ENCODE measurements around the gene LMLN. TPM values are rescaled to one million over a fixed set of nuclear protein-coding genes. Genes with fewer than 3 reads are reported as not detected.

Gene LMLN
- total RNA-seq, 4 donors from 2014 or later = 2.8 to 7.5 (median 4.1) TPM

DNA sequence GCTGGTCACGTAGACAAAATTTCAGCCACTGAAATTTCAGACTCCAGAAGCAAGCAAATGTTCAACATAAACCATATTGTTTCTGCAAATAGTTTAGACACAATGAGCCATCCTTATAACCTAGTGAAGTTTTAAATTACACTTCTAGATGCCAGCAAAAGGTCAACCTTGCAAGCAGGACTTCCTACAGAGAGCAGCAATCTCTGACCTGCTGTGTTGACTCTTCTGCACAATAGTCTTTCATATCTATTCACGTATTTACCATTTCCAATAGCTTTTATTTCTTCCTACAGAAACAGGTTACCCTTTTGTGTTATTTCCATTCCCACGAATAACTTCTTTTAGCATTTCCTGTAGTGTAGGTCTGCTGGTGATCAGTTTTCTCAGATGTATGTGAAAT is 10.6 kb downstream of the LMLN start:
- ATAC-seq = no peak
- no peaks in the 10 kb centered on the region for H3K27me3 ChIP-seq
- whole genome bisulfite sequencing, 2 donors (ENCODE audit: low coverage in 1 of 2) = 69 to 100% methylated on average over 2 to 3 of the region's 3 CpGs

DNA sequence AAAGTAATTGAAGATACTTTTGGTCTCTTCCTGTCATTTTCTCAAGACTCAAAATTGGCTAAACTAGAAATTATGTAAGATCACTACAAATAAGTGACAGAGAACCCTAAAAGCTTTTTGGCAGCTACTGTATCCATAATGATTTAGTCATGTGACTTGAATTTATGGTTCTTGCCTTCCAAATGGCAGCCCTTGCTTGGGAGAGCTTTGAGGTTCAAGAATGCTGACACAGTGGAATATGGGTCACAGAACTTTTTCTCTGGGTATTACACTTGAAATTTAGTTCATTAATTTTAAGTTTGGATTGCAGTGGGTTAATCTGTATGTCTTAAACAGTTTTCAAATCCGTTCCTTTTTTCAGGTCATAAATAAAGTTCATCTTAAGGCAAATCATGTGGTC is 14.0 kb downstream of the LMLN start:
- H3K27ac ChIP-seq = no peak overlapping the region
- WGBS, 2 donors (ENCODE audit: low coverage in 1 of 2) = 65 to 89% methylated on average over 1 of the region's 1 CpG
- no peak for ATAC-seq
- peaks cover 0 to 24% of the 10 kb centered on the region in 2 donors for H3K36me3 ChIP-seq
- no peaks in the 10 kb centered on the region for H3K27me3 ChIP-seq
- no peaks in the 10 kb centered on the region for H3K4me1 ChIP-seq
- H3K4me3 ChIP-seq = no peak overlapping the region
- TF ChIP-seq, protein P1, sequence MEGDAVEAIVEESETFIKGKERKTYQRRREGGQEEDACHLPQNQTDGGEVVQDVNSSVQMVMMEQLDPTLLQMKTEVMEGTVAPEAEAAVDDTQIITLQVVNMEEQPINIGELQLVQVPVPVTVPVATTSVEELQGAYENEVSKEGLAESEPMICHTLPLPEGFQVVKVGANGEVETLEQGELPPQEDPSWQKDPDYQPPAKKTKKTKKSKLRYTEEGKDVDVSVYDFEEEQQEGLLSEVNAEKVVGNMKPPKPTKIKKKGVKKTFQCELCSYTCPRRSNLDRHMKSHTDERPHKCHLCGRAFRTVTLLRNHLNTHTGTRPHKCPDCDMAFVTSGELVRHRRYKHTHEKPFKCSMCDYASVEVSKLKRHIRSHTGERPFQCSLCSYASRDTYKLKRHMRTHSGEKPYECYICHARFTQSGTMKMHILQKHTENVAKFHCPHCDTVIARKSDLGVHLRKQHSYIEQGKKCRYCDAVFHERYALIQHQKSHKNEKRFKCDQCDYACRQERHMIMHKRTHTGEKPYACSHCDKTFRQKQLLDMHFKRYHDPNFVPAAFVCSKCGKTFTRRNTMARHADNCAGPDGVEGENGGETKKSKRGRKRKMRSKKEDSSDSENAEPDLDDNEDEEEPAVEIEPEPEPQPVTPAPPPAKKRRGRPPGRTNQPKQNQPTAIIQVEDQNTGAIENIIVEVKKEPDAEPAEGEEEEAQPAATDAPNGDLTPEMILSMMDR (IDR thresholded peaks at IDR 0.05) = no peak
- TF ChIP-seq POLR2A (IDR thresholded peaks at IDR 0.05) = no peak
- TF ChIP-seq EP300 (IDR thresholded peaks at IDR 0.05) = no peak
- TF ChIP-seq POLR2AphosphoS5 (IDR thresholded peaks at IDR 0.05) = no peak
- peaks cover 0 to 4% (median 0%) of the 10 kb centered on the region in 3 donors for H3K9me3 ChIP-seq

More for the DNA sequence above, 10.6 kb downstream of the LMLN start:
- Histone ChIP-seq H3K27ac (no peak overlapping the region), H3K9me3 (peaks cover 0 to 9% (median 0%) of the 10 kb centered on the region in 3 donors), H3K4me3 (no peak overlapping the region), H3K36me3 (no peaks in the 10 kb centered on the region), H3K4me1 (no peaks in the 10 kb centered on the region)
- TF ChIP-seq POLR2A (IDR thresholded peaks at IDR 0.05) = no peak
- TF ChIP-seq, protein P1 (IDR thresholded peaks at IDR 0.05) = no peak
- no peak for TF ChIP-seq EP300 (IDR thresholded peaks at IDR 0.05)
- TF ChIP-seq POLR2AphosphoS5 (IDR thresholded peaks at IDR 0.05) = no peak

GRCh38 chr3:197975311-197975710 is 15.3 kb downstream of the LMLN start:
- no peak for TF ChIP-seq POLR2A (IDR thresholded peaks at IDR 0.05)
- TF ChIP-seq EP300 (IDR thresholded peaks at IDR 0.05) = no peak
- no peak for TF ChIP-seq POLR2AphosphoS5 (IDR thresholded peaks at IDR 0.05)
- TF ChIP-seq, protein P1 (IDR thresholded peaks at IDR 0.05) = no peak
- Histone ChIP-seq H3K9me3 (peaks cover 0 to 4% (median 0%) of the 10 kb centered on the region in 3 donors), H3K4me3 (no peak overlapping the region), H3K27ac (no peak overlapping the region), H3K27me3 (no peaks in the 10 kb centered on the region), H3K4me1 (no peaks in the 10 kb centered on the region), H3K36me3 (peaks cover 0 to 27% of the 10 kb centered on the region in 2 donors)
- WGBS, 2 donors (ENCODE audit: low coverage in 1 of 2) = 97 to 100% methylated on average over 3 to 8 of the region's 8 CpGs
- ATAC-seq = no peak

GRCh38 chr3:197983076-197983475 is 23.1 kb downstream of the LMLN start:
- no peaks in the 10 kb centered on the region for H3K4me1 ChIP-seq
- ATAC-seq = no peak
- H3K27me3 ChIP-seq = no peaks in the 10 kb centered on the region
- H3K27ac ChIP-seq = no peak overlapping the region
- no peaks in the 10 kb centered on the region for H3K9me3 ChIP-seq
- peaks cover 0 to 59% of the 10 kb centered on the region in 2 donors for H3K36me3 ChIP-seq
- no peak overlapping the region for H3K4me3 ChIP-seq
- 95 to 100% methylated on average over 1 of the region's 1 CpG for WGBS, 2 donors (ENCODE audit: low coverage in 1 of 2)
- no peak for TF ChIP-seq POLR2AphosphoS5 (IDR thresholded peaks at IDR 0.05)
- TF ChIP-seq EP300 (IDR thresholded peaks at IDR 0.05) = no peak
- TF ChIP-seq, protein P1 (IDR thresholded peaks at IDR 0.05) = no peak
- no peak for TF ChIP-seq POLR2A (IDR thresholded peaks at IDR 0.05)

DNA sequence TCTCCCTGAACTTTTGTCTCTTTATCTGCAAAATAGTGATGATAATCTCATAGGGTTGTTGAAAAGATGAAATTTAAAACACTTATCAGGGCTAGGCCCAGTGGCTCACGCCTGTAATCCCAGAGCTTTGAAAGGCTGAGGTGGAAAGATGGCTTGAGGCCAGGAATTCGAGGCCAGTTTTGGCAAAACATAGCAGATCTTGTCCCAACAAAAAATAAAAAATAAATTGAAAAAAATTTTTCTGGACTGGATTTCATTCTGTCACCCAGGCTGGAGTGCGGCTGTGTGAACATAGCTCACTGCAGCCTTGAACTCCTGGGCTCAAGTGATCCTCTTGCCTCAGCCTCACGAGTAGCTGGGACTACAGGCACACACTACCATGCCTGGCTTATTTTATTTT is 29.6 kb downstream of the LMLN start:
- WGBS, 2 donors (ENCODE audit: low coverage in 1 of 2) = 44 to 58% methylated on average over 4 of the region's 4 CpGs
- Histone ChIP-seq H3K4me3 (no peak overlapping the region), H3K36me3 (peaks cover 0 to 24% of the 10 kb centered on the region in 2 donors), H3K9me3 (no peaks in the 10 kb centered on the region), H3K27ac (no peak overlapping the region), H3K4me1 (no peaks in the 10 kb centered on the region), H3K27me3 (no peaks in the 10 kb centered on the region)
- no peak for ATAC-seq
- TF ChIP-seq EP300 (IDR thresholded peaks at IDR 0.05) (no peak), POLR2AphosphoS5 (IDR thresholded peaks at IDR 0.05) (no peak), POLR2A (IDR thresholded peaks at IDR 0.05) (no peak)
- TF ChIP-seq, protein P1 (IDR thresholded peaks at IDR 0.05) = no peak

Measured in gastroesophageal sphincter (tissue), 4 donors.